GM12878 (cell line): ENCODE results near the gene SEMA3D. TPM values are rescaled to one million over a fixed set of nuclear protein-coding genes. Genes with fewer than 3 reads are reported as not detected.

Experiments
- ATAC-seq: fragments of 200-7000 bp; cut with Tn5 transposase; 3 replicates; pipeline ENCODE4 v1.9.1; 2020; ENCODE audit warnings: mild to moderate bottlenecking, moderate library complexity
- BruUV-seq: library from RNA; stranded (reverse); fragments of 400-500 nt; replicated peaks from 2 replicates; lab custom pipeline; 2021; lab: Mats Ljungman, UMichigan
- CTCF ChIA-PET: fragments of 300-600 bp; sonication (Branson Sonifier 250); formaldehyde crosslinking; extraction: SDS; loops from one replicate; lab custom pipeline; 2021; ENCODE audit warnings: inconsistent platforms; lab: Yijun Ruan, JAX
- POLR2A ChIA-PET: fragments of 350-600 bp; formaldehyde crosslinking; extraction: SDS; loops from one replicate; lab custom pipeline; 2021; ENCODE audit warnings: inconsistent platforms; lab: Charles Lee
- RAD21 ChIA-PET: fragments of 300-600 bp; sonication (Branson Sonifier 250); formaldehyde crosslinking; loops from one replicate; lab custom pipeline; 2023; ENCODE audit warnings: antibody characterized with exemption; ENCODE audit not compliant: unreplicated experiment; lab: Charles Lee
- SMC1A ChIA-PET: fragments of 300-600 bp; sonication (Branson Sonifier 250); formaldehyde crosslinking; loops from one replicate; lab custom pipeline; 2023; ENCODE audit not compliant: unreplicated experiment, uncharacterized antibody; lab: Charles Lee
- DNase-seq: peaks from one replicate; pipeline ENCODE4 v3.0.0-alpha.2; 2011; ENCODE audit warnings: low read depth, low spot score
- FAIRE-seq: peaks from 3 replicates; lab custom pipeline; 2011; peaks lifted over from hg19 to GRCh38; lab: Jason Lieb, UNC
- H2AFZ ChIP-seq: 2 replicates; pipeline ENCODE4 v1.6.0; 2011; ENCODE audit warnings: low read depth, low read length, control low read depth; ENCODE audit not compliant: control insufficient read depth
- H3K27ac ChIP-seq: 2 replicates; pipeline ENCODE4 v1.5.1; 2011; ENCODE audit warnings: control low read depth; ENCODE audit not compliant: control insufficient read depth, insufficient read depth
- H3K27me3 ChIP-seq, 2 experiments: replicated peaks in 1 of 2; 2 replicates each; pipeline versions ENCODE4 v1.6.0 to v1.6.1; 2011; ENCODE audit warnings: low read length in 1 of 2; ENCODE audit not compliant: control insufficient read depth in 2 of 2, insufficient read depth in 2 of 2
- H3K36me3 ChIP-seq, 2 experiments: 2 replicates each; pipeline ENCODE4 v1.5.1; 2011; ENCODE audit warnings: low read length in 1 of 2; ENCODE audit not compliant: control insufficient read depth in 2 of 2, insufficient read depth in 2 of 2
- H3K4me1 ChIP-seq: 2 replicates; pipeline ENCODE4 v1.6.1; 2011; ENCODE audit warnings: mild to moderate bottlenecking, low read length, moderate library complexity, mixed read lengths; ENCODE audit not compliant: control insufficient read depth, insufficient read depth
- H3K4me2 ChIP-seq: 2 replicates; pipeline ENCODE4 v1.6.0; 2011; ENCODE audit warnings: control low read depth; ENCODE audit not compliant: control insufficient read depth, insufficient read depth
- H3K4me3 ChIP-seq: fragments of 200-600 bp; sonication (generic); 2 replicates; pipeline ENCODE4 v1.5.1; 2016
- H3K79me2 ChIP-seq: 2 replicates; pipeline ENCODE4 v1.6.0; 2011; ENCODE audit warnings: low read length; ENCODE audit not compliant: control insufficient read depth, insufficient read depth
- H3K9ac ChIP-seq: 2 replicates; pipeline ENCODE4 v1.8.0; 2011; ENCODE audit warnings: low read length, control low read depth, mixed read lengths; ENCODE audit not compliant: control insufficient read depth, insufficient read depth
- H3K9me3 ChIP-seq: replicated peaks from 3 replicates; pipeline ENCODE4 v1.5.1; 2011; ENCODE audit warnings: mild to moderate bottlenecking, low read length; ENCODE audit not compliant: control insufficient read depth, insufficient read depth
- H4K20me1 ChIP-seq: 2 replicates; pipeline ENCODE4 v1.6.0; 2011; ENCODE audit not compliant: control insufficient read depth, insufficient read depth
- CBX3 ChIP-seq: fragments of 200-600 bp; sonication (generic); IDR thresholded peaks from 2 replicates; pipeline ENCODE4 v1.6.1; 2016; ENCODE audit warnings: low read depth, borderline replicate concordance
- GABPA ChIP-seq: IDR thresholded peaks from 2 replicates; pipeline ENCODE4 v1.6.1; 2014; ENCODE audit warnings: antibody characterized with exemption, low read depth, mild to moderate bottlenecking, inconsistent platforms
- HCFC1 ChIP-seq: fragments of 150-350 bp; IDR thresholded peaks from 2 replicates; pipeline ENCODE4 v1.6.1; 2014; ENCODE audit warnings: low read length
- HDAC2 ChIP-seq: fragments of 200-600 bp; sonication (generic); IDR thresholded peaks from 2 replicates; pipeline ENCODE4 v1.6.1; 2017
- KDM1A ChIP-seq: fragments of 200-600 bp; sonication (generic); IDR thresholded peaks from 2 replicates; pipeline ENCODE4 v1.6.1; 2016; ENCODE audit warnings: borderline replicate concordance
- KLF5 ChIP-seq: fragments of 450-650 bp; IDR thresholded peaks from 2 replicates; pipeline ENCODE4 v1.6.1; 2014; ENCODE audit warnings: mild to moderate bottlenecking; ENCODE audit not compliant: partially characterized antibody
- MXI1 ChIP-seq: fragments of 150-350 bp; IDR thresholded peaks from 2 replicates; pipeline ENCODE4 v1.6.1; 2011; ENCODE audit warnings: low read depth, mild to moderate bottlenecking, inconsistent platforms, low read length, improper control_type of control experiment
- NBN ChIP-seq: fragments of 450-650 bp; IDR thresholded peaks from 2 replicates; pipeline ENCODE4 v1.6.1; 2016
- POLR2A ChIP-seq: IDR thresholded peaks from 2 replicates; pipeline ENCODE4 v1.6.1; 2011; ENCODE audit warnings: low read depth, mild to moderate bottlenecking, low read length
- SUPT20H ChIP-seq: IDR thresholded peaks from 2 replicates; pipeline ENCODE4 v1.6.1; 2011; ENCODE audit warnings: low read depth, mild to moderate bottlenecking, low read length, moderate library complexity, borderline replicate concordance; ENCODE audit not compliant: control insufficient read depth
- SUZ12 ChIP-seq: fragments of 200-600 bp; sonication (generic); IDR thresholded peaks from one replicate; pipeline ENCODE4 v1.6.1; 2018; ENCODE audit warnings: antibody characterized with exemption, mild to moderate bottlenecking; ENCODE audit not compliant: unreplicated experiment
- ZNF384 ChIP-seq: IDR thresholded peaks from 2 replicates; pipeline ENCODE4 v1.6.1; 2012; ENCODE audit warnings: low read depth, mild to moderate bottlenecking, low read length, improper control_type of control experiment, borderline replicate concordance
- ZZZ3 ChIP-seq: IDR thresholded peaks from 2 replicates; pipeline ENCODE4 v1.6.1; 2011; ENCODE audit warnings: low read depth; ENCODE audit not compliant: control insufficient read depth, insufficient read length
- WGBS: methylation state at CpG from one replicate; pipeline ENCODE4 v1.1.6; 2016; ENCODE audit warnings: low lambda C conversion rate; ENCODE audit not compliant: insufficient replicate concordance, insufficient coverage; ENCODE audit errors: missing lambda C conversion rate; 5-methylcytosine and 5-hydroxymethylcytosine counted together
- in situ Hi-C: fragments of 300-500 bp; cut with MboI; formaldehyde crosslinking; loops from 9 replicates; pipeline ENCODE4 v1.14.3; 2018; ENCODE audit warnings: mixed read lengths
- intact Hi-C: fragments of 100-400 bp; cut with micrococcal nuclease; formaldehyde crosslinking; loops from one replicate; pipeline ENCODE4 v1.14.2; 2022; ENCODE audit not compliant: unreplicated experiment
- polyA plus RNA-seq, 11 experiments: library from polyadenylated mRNA; depleted of rRNA in 4 of 11; unstranded in 6 of 11; stranded (reverse) in 5 of 11; fragments of >200 nt; fragmentation: Nextera tagmentation in 4 of 11; fragmentation: Illumina TruSeq in 1 of 11; extraction: Ambion mirVana in 4 of 11; extraction: Trizol in 1 of 11; gene quantifications; 1 replicate in 1 of 11; 2 replicates in 10 of 11; pipeline versions ENCODE4 v1.2.1 to v1.2.3, GENCODE V29; 2011 to 2016; ENCODE audit warnings: inconsistent platforms in 2 of 11, missing spikeins in 2 of 11, low read depth in 1 of 11
- total RNA-seq, 4 experiments: library from RNA; depleted of rRNA in 3 of 4; stranded (reverse); fragments of >200 nt in 3 of 4; fragmentation: Illumina TruSeq in 1 of 4; extraction: Trizol in 1 of 4; gene quantifications; 2 replicates each; pipeline versions ENCODE4 v1.2.1 to v1.2.3, GENCODE V29; 2013 to 2021
- TF ChIP-seq, protein P1 (sequence below): fragments of 450-650 bp; IDR thresholded peaks from 2 replicates; pipeline ENCODE4 v1.6.1; 2014; ENCODE audit warnings: mild to moderate bottlenecking
- TF ChIP-seq, protein P2 (sequence below): fragments of 450-650 bp; IDR thresholded peaks from 2 replicates; pipeline ENCODE4 v1.6.1; 2017; ENCODE audit warnings: mild to moderate bottlenecking, moderate library complexity

Gene SEMA3D
- total and polyA plus RNA-seq, 10 of the 15 experiments (the other 5 are each of a cell fraction or from before 2014, with no cell fraction given), result 0.04 TPM; not detected in 9

DNA sequence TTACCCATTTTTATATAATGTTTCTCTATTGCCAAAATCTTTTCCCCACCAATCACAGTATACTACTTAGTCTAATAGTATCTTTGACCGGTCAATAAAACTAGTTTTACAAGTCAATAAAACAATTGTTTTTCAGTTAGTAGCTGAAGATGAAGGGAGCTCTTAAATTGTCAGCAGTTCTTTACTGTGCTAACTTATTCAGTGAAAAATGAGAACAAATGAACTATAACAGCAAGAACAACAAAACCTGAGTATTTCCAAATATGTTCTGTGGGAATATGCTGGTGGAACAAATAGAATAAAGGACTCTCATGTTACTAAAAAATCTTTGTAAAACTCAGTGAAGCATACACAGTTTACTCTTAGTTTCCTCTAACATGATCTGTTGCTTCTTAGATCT lies 134.0 kb downstream of the SEMA3D start:
- SMC1A ChIA-PET, result interaction anchor here (1.8 kb wide), 1 partner anchor 30 kb away, joined by 4 read pairs; no protein-coding TSS in a partner anchor
- WGBS, result 95% methylated on average over 1 of the region's 1 CpG
- Histone ChIP-seq H3K4me3 (no peak overlapping the region), H3K4me1 (no peaks in the 10 kb centered on the region), H3K9ac (no peak overlapping the region), H3K27me3 (no peaks in the 10 kb centered on the region; a peak in 1 of 4 replicates), H3K4me2 (no peak overlapping the region), H3K79me2 (no peaks in the 10 kb centered on the region), H4K20me1 (no peaks in the 10 kb centered on the region), H3K9me3 (no peaks in the 10 kb centered on the region), H2AFZ (no peak overlapping the region), H3K27ac (no peak overlapping the region), H3K36me3 (no peaks in the 10 kb centered on the region)
- DNase-seq (no peak), FAIRE-seq (no peak), ATAC-seq (no peak)
- POLR2A ChIA-PET, result no interaction called here
- RAD21 ChIA-PET, result no interaction called here
- no peak for TF ChIP-seq KLF5
- no peak for TF ChIP-seq NBN
- TF ChIP-seq HCFC1, result no peak
- TF ChIP-seq MXI1, result no peak
- no peak for TF ChIP-seq ZZZ3
- no peak for TF ChIP-seq SUPT20H
- TF ChIP-seq POLR2A, result no peak
- TF ChIP-seq, protein P1, sequence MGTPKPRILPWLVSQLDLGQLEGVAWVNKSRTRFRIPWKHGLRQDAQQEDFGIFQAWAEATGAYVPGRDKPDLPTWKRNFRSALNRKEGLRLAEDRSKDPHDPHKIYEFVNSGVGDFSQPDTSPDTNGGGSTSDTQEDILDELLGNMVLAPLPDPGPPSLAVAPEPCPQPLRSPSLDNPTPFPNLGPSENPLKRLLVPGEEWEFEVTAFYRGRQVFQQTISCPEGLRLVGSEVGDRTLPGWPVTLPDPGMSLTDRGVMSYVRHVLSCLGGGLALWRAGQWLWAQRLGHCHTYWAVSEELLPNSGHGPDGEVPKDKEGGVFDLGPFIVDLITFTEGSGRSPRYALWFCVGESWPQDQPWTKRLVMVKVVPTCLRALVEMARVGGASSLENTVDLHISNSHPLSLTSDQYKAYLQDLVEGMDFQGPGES, result no peak
- TF ChIP-seq HDAC2, result no peak
- no peak for TF ChIP-seq GABPA
- TF ChIP-seq CBX3, result no peak
- TF ChIP-seq KDM1A, result no peak
- TF ChIP-seq, protein P2, sequence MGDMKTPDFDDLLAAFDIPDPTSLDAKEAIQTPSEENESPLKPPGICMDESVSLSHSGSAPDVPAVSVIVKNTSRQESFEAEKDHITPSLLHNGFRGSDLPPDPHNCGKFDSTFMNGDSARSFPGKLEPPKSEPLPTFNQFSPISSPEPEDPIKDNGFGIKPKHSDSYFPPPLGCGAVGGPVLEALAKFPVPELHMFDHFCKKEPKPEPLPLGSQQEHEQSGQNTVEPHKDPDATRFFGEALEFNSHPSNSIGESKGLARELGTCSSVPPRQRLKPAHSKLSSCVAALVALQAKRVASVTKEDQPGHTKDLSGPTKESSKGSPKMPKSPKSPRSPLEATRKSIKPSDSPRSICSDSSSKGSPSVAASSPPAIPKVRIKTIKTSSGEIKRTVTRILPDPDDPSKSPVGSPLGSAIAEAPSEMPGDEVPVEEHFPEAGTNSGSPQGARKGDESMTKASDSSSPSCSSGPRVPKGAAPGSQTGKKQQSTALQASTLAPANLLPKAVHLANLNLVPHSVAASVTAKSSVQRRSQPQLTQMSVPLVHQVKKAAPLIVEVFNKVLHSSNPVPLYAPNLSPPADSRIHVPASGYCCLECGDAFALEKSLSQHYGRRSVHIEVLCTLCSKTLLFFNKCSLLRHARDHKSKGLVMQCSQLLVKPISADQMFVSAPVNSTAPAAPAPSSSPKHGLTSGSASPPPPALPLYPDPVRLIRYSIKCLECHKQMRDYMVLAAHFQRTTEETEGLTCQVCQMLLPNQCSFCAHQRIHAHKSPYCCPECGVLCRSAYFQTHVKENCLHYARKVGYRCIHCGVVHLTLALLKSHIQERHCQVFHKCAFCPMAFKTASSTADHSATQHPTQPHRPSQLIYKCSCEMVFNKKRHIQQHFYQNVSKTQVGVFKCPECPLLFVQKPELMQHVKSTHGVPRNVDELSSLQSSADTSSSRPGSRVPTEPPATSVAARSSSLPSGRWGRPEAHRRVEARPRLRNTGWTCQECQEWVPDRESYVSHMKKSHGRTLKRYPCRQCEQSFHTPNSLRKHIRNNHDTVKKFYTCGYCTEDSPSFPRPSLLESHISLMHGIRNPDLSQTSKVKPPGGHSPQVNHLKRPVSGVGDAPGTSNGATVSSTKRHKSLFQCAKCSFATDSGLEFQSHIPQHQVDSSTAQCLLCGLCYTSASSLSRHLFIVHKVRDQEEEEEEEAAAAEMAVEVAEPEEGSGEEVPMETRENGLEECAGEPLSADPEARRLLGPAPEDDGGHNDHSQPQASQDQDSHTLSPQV, result no peak
- no peak for TF ChIP-seq SUZ12
- TF ChIP-seq ZNF384, result no peak
- no TSS peak for BruUV-seq
- intact Hi-C loops, result no loop called here
- CTCF ChIA-PET, result no interaction called here
- in situ Hi-C loops, result no loop called here
